OCI-LY1 (cell line): Measurements from ENCODE around the gene TRUB1.

Experiments
- H2AFZ ChIP-seq: fragments of 200-600 bp; sonication (generic), shearing (Covaris generic); 2 replicates; pipeline ENCODE4 v1.6.0; 2014; ENCODE audit warnings: antibody characterized with exemption, mild to moderate bottlenecking, low read length
- H3F3A ChIP-seq: fragments of 200-600 bp; sonication (generic), shearing (Covaris generic); 2 replicates; pipeline ENCODE4 v1.6.0; 2014; ENCODE audit warnings: mild to moderate bottlenecking, antibody characterized with exemption, low read length, moderate library complexity; ENCODE audit not compliant: insufficient read depth
- H3K27ac ChIP-seq: fragments of 200-600 bp; sonication (generic); 2 replicates; pipeline ENCODE4 v1.5.1; 2014; ENCODE audit warnings: low read length, mixed run types, mild to moderate bottlenecking, low read depth; ENCODE audit not compliant: poor library complexity, severe bottlenecking
- H3K27me3 ChIP-seq: fragments of 200-600 bp; sonication (generic); 2 replicates; pipeline ENCODE4 v1.6.0; 2014; ENCODE audit warnings: antibody characterized with exemption, mild to moderate bottlenecking, low read length, moderate library complexity; ENCODE audit not compliant: insufficient read depth
- H3K36me3 ChIP-seq: fragments of 200-600 bp; sonication (generic); 2 replicates; pipeline ENCODE4 v1.6.1; 2014; ENCODE audit warnings: mild to moderate bottlenecking, antibody characterized with exemption, low read length, moderate library complexity, mixed read lengths; ENCODE audit not compliant: insufficient read depth
- H3K4me1 ChIP-seq: fragments of 200-600 bp; sonication (generic); 2 replicates; pipeline ENCODE4 v1.5.1; 2014; ENCODE audit warnings: mild to moderate bottlenecking, low read length, moderate library complexity; ENCODE audit not compliant: insufficient read depth, severe bottlenecking
- H3K4me2 ChIP-seq: fragments of 200-600 bp; sonication (generic), shearing (Covaris generic); 2 replicates; pipeline ENCODE4 v1.6.1; 2014; ENCODE audit warnings: low read length
- H3K4me3 ChIP-seq: fragments of 200-600 bp; sonication (generic); 2 replicates; pipeline ENCODE4 v1.5.1; 2014; ENCODE audit warnings: low read length, low read depth, mild to moderate bottlenecking, mixed read lengths; ENCODE audit not compliant: poor library complexity, severe bottlenecking
- H3K79me2 ChIP-seq: fragments of 200-600 bp; shearing (Covaris generic); 2 replicates; pipeline ENCODE4 v1.6.1; 2016; ENCODE audit warnings: mixed run types, low read length, mixed read lengths; ENCODE audit not compliant: insufficient read depth
- H3K9ac ChIP-seq: fragments of 200-600 bp; sonication (generic), shearing (Covaris generic); 2 replicates; pipeline ENCODE4 v1.6.1; 2014; ENCODE audit warnings: mild to moderate bottlenecking, low read length, mixed read lengths
- H3K9me2 ChIP-seq: fragments of 200-600 bp; sonication (generic), shearing (Covaris generic); 2 replicates; pipeline ENCODE4 v1.6.1; 2014; ENCODE audit warnings: low read depth, mild to moderate bottlenecking, low read length, mixed read lengths
- H3K9me3 ChIP-seq: fragments of 200-600 bp; shearing (Covaris generic); 2 replicates; pipeline ENCODE4 v1.6.1; 2014; ENCODE audit warnings: low read length, mixed read lengths
- H4K20me1 ChIP-seq: fragments of 200-600 bp; sonication (generic), shearing (Covaris generic); 2 replicates; pipeline ENCODE4 v1.6.0; 2016; ENCODE audit warnings: mild to moderate bottlenecking, low read length; ENCODE audit not compliant: insufficient read depth
- EZH2 ChIP-seq: fragments of 200-600 bp; sonication (generic), shearing (Covaris generic); IDR thresholded peaks from 2 replicates; pipeline ENCODE4 v1.8.0; 2017; ENCODE audit warnings: borderline replicate concordance, mixed run types, mild to moderate bottlenecking, antibody characterized with exemption, low read length, moderate library complexity, mixed read lengths
- TF ChIP-seq, protein P1 (sequence below): fragments of 200-600 bp; sonication (generic), shearing (Covaris generic); IDR thresholded peaks from 2 replicates; pipeline ENCODE4 v1.5.1; 2017; ENCODE audit warnings: mild to moderate bottlenecking, antibody characterized with exemption, low read length, moderate library complexity, mixed read lengths

Gene TRUB1

DNA sequence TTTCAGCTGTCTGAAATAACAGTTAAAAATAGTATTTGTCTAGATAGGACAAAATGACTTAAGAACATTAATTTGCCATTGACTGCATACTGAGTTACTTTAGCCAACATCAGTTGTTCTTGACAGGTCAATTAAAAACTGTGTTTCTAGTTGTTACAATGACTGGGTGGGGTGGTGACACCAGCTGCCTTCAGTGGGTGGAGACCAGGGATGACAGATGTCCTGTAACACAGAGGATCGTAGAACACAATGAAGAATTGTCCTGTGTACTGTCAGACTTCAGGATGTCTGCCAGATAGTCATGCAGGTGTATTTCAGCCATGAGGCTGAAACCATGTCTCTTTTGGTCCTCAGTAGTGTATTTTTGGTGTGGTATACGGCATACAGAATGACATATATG, 24.4 kb downstream of the TRUB1 start:
- TF ChIP-seq, protein P1, sequence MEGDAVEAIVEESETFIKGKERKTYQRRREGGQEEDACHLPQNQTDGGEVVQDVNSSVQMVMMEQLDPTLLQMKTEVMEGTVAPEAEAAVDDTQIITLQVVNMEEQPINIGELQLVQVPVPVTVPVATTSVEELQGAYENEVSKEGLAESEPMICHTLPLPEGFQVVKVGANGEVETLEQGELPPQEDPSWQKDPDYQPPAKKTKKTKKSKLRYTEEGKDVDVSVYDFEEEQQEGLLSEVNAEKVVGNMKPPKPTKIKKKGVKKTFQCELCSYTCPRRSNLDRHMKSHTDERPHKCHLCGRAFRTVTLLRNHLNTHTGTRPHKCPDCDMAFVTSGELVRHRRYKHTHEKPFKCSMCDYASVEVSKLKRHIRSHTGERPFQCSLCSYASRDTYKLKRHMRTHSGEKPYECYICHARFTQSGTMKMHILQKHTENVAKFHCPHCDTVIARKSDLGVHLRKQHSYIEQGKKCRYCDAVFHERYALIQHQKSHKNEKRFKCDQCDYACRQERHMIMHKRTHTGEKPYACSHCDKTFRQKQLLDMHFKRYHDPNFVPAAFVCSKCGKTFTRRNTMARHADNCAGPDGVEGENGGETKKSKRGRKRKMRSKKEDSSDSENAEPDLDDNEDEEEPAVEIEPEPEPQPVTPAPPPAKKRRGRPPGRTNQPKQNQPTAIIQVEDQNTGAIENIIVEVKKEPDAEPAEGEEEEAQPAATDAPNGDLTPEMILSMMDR: no peak
- TF ChIP-seq EZH2: no peak
- H3K27me3 ChIP-seq: no peaks in the 10 kb centered on the region
- no peak overlapping the region for H3K27ac ChIP-seq
- peaks cover 9% of the 10 kb centered on the region; the same call in 1 of the 2 replicates for H3K79me2 ChIP-seq
- H3F3A ChIP-seq: no peaks in the 10 kb centered on the region
- H3K4me1 ChIP-seq: no peaks in the 10 kb centered on the region
- no peaks in the 10 kb centered on the region for H4K20me1 ChIP-seq
- no peak overlapping the region for H3K4me3 ChIP-seq
- H2AFZ ChIP-seq: no peak overlapping the region
- H3K9ac ChIP-seq: no peak overlapping the region
- H3K4me2 ChIP-seq: no peak overlapping the region
- no peaks in the 10 kb centered on the region for H3K9me2 ChIP-seq
- peaks cover 59% of the 10 kb centered on the region for H3K36me3 ChIP-seq
- H3K9me3 ChIP-seq: peaks cover 14% of the 10 kb centered on the region

DNA sequence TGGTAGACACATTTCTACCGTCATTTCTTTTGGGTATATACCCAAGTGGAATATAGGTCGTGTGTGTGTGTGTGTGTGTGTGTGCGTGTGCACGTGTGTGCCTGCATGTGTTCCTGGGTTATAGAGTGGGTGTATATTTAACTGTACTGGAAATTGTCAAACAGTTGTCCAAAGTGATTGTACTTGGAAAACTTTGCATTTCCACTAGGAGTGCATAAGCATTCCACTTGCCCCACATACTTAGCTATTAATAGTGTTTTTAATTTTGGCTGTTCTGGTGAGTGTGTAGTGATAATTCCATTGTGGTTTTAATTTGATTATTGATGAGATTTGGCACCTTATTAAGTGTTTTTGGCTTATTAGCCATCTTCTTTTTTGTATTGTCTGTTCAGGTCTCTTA, 25.9 kb downstream of the TRUB1 start:
- no peak overlapping the region for H2AFZ ChIP-seq
- H3K79me2 ChIP-seq: 0 out of 2 replicates have a peak, but pooled peaks cover 12% of the 10 kb centered on the region
- H3K9me3 ChIP-seq: peaks cover 14% of the 10 kb centered on the region
- H3F3A ChIP-seq: no peaks in the 10 kb centered on the region
- TF ChIP-seq EZH2: no peak
- TF ChIP-seq, protein P1: no peak
- no peaks in the 10 kb centered on the region for H4K20me1 ChIP-seq
- no peak overlapping the region for H3K4me2 ChIP-seq
- H3K27ac ChIP-seq: no peak overlapping the region
- no peaks in the 10 kb centered on the region for H3K27me3 ChIP-seq
- no peak overlapping the region for H3K9ac ChIP-seq
- no peak overlapping the region for H3K4me3 ChIP-seq
- no peaks in the 10 kb centered on the region for H3K4me1 ChIP-seq
- no peaks in the 10 kb centered on the region for H3K9me2 ChIP-seq
- H3K36me3 ChIP-seq: peaks cover 52% of the 10 kb centered on the region

GRCh38 chr10:114967071-114967470, 29.1 kb downstream of the TRUB1 start:
- no peak overlapping the region for H3K4me2 ChIP-seq
- H3K36me3 ChIP-seq: peaks cover 29% of the 10 kb centered on the region
- H3K4me3 ChIP-seq: no peak overlapping the region
- peaks cover 16% of the 10 kb centered on the region; the same call in 1 of the 2 replicates for H3K79me2 ChIP-seq
- no peak overlapping the region for H3K9ac ChIP-seq
- H3K4me1 ChIP-seq: no peaks in the 10 kb centered on the region
- no peak overlapping the region for H2AFZ ChIP-seq
- peaks cover 14% of the 10 kb centered on the region for H3K9me3 ChIP-seq
- H3K27ac ChIP-seq: no peak overlapping the region
- no peaks in the 10 kb centered on the region for H3K27me3 ChIP-seq
- no peaks in the 10 kb centered on the region for H4K20me1 ChIP-seq
- H3F3A ChIP-seq: no peaks in the 10 kb centered on the region
- no peaks in the 10 kb centered on the region for H3K9me2 ChIP-seq
- TF ChIP-seq, protein P1: no peak
- no peak for TF ChIP-seq EZH2
